Measurements from ENCODE around the gene SORCS2.
A peak's percentile ranks its signal among the peaks of the same experiment; 100 is the strongest.

SORCS2 gene

GRCh38 chr4:7248857-7249256 is 56.5 kb downstream of the SORCS2 start:
- no peak for DNase-seq

GRCh38 chr4:7251321-7251720 is 59.0 kb downstream of the SORCS2 start:
- no peak for DNase-seq

DNA sequence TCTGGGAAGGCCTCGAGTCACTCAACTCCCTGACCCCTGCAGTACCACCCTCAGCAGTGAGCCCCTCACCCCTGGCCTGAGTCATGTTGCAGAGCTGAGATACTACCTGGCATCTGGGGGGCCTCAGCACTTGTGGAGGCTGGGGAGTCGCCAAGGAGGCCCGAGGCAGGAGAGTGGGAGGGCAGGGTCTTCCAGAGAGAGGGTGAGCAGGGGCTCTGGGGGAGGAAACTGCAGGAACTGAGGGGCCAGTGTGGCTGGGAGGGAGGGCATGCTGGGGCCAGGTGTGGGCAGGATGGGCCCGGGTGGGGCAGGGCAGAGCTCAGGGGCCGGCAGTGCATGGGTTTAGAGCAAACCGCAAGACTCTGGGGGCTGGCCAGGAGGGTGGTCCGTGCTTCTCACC is 59.7 kb downstream of the SORCS2 start:
- no peak for DNase-seq

GRCh38 chr4:7252510-7253340 is 60.4 kb downstream of the SORCS2 start:
- no peak for DNase-seq

- DNase-seq: no peak
Observed at GRCh38 chr4:7253341-7253700, 61.0 kb downstream of the SORCS2 start.

GRCh38 chr4:7253837-7254236 is 61.5 kb downstream of the SORCS2 start:
- DNase-seq: no peak

DNA sequence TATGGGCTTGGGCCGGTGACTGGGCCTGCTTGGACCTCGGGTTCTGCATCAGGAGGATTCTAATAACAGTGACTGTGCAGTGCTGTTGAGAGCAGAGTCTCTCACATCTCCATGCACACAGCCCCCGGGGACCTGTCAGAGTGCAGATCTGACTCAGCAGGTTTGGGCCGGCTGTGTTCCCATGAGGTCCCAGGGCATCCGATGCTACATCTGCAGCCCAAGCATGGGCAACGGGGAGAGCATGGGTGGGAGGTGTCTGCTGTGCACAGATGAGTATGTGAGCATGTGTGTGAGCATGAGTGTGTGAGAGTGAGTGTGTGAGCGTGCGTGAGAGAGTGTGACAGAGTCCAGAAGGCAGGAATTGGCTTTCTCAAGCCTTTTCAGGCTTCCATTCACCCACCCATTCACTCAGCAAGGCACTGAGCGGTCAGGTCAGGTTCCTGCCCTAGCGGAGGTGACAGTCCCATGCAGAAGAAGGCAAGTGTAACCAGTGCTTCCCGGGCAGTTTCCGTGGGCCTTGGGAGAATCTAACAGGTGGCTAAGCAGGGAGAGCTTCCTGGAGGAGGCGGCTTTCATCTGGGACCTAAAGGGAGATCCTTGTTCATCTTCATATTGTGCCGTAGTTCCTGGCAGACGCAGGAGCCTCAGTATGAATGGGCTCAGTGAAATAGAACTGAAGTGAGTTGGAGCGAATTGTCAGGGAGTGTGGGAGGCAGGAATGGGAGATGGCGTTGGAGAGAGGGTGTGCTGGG is 62.6 kb downstream of the SORCS2 start:
- peak; percentile 68 for DNase-seq

GRCh38 chr4:7255488-7255881 is 63.1 kb downstream of the SORCS2 start:
- DNase-seq: peak; percentile 35

DNA sequence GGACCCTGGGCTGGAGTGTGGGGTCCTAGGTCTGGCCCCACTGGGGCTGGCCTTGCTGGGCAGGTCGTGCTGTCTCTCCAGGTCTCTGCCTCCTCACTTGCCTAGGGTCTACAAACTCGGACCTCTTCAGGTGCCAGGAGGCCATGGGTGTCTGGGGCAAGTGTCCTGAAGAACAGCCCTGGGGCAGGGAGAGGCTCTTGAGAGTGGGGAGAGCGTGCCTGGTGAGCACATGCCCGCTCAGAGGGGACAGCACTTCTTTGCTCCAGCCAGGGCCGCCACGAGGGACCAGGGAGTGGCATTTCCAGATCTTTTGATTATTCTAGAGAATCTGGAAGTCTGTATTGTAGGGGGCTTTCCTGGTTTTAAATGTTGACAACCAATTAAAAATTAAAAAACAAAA is 63.7 kb downstream of the SORCS2 start:
- DNase-seq: no peak

DNA sequence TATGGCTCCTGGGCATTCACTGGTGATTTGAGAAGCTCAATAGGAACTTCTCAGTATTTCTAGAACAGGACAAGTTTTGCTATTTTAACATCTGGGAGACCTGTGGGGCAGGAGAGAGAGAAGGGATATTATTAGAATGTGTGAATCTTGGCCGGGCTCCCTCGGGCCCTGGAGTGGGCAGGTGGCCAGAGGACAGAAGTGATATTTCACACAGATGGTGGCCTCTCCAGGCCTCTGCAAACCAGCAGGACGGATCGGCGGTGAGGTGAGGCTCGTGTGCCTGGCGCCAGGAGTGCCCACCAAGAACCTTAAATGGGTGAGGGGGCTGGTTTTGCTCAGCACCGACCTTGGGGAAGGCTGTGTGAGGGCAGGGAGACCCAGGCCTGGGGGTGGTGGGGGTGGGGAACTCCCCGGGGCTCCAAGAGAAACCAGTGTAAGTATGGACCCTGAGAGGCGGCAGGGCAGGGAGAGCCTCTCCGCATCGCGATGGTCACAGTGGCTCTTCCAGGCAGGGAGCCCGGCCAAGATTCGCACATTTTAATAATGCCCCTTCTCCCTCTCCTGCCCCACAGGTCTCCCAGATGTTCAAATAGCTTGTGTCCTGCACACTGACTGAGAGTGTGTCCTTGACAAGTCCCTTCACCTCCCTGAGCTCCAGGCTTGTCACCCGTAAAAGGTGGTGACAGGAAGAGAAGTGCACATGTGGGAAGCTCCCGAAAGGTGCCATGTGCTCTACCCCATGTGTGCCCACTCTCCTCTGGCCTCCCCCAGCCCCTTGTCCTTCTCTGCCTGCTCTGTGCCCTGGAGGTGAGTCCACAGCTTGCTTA is 64.9 kb downstream of the SORCS2 start:
- DNase-seq: no peak

DNA sequence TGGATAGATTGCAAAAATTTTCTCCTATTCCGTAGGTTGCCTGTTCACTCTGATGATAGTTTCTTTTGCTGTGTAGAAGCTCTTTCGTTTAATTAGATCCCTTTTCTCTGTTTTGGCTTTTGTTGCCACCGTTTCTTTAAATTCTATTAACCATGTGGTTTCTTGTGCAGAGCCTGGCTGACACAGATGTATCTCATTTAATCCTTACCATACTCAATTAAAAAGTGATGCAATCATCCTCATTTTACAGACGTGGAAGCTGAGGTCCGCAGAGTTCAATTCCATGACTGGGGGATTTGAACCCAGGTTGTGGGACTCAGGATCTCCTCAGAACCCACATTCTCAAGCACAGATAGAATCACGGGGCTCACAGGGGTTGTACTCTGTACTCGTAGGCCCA is 66.7 kb downstream of the SORCS2 start:
- no peak for DNase-seq

- no peak for DNase-seq
Observed at GRCh38 chr4:7260569-7260968, 68.2 kb downstream of the SORCS2 start.

DNA sequence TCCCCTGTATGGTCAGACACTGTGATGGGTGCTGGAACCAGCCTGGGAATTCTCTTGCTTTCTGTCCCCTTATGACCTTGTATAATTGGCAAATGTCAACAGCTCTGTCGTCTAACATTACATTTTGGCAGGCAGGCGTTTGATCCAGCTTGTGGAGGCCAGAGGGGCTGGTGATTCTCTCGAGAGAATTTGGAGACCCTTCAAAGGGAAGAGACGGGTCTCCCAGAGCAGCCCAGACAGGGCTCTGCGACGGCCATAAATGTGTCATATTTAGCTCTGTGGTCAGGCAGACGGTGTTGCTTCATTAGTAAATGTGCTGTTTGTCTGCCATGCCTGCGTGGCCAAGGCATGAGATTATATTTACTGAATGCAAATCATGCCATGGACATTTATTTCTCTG is 68.7 kb downstream of the SORCS2 start:
- DNase-seq: peak; percentile 32

GRCh38 chr4:7261536-7261935 is 69.2 kb downstream of the SORCS2 start:
- DNase-seq: no peak

DNA sequence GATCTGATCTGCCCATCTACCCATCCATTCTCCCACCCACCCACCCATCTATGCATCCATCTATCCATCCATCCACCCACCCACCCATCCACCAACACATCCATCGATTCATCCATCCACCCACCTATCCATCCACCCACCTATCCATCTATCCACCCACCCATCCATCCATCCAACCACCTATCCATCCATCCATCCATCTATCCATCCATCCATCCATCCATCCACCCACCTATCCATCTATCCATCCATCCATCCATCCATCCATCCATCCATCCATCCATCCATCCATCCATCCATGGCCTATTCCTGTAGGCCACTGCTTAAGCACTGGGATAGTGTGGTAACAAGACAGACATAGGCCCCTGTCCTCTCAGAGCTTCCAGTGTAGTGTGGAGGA is 69.8 kb downstream of the SORCS2 start:
- no peak for DNase-seq

DNA sequence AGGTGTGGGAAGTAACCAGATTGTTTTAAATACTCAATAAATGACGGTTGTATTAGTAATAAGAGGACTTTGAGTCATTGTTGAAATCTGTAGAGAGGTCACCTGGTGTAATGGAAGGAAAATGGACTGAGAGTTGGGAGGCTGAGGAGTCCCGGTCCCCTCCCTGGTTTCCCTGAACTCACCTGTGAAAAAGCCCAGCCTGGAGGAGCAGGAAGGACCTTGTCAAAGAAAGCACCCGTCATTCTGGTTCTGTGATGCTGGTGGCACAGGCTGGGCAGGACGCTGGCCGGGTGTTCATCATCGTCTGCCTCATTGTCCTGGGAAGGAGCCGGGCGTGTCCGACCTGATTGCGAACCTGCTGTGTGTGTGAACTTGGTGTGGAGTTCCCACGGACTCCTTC is 70.8 kb downstream of the SORCS2 start:
- no peak for DNase-seq

- DNase-seq: no peak
Observed at GRCh38 chr4:7264694-7265093, 72.4 kb downstream of the SORCS2 start.

DNA sequence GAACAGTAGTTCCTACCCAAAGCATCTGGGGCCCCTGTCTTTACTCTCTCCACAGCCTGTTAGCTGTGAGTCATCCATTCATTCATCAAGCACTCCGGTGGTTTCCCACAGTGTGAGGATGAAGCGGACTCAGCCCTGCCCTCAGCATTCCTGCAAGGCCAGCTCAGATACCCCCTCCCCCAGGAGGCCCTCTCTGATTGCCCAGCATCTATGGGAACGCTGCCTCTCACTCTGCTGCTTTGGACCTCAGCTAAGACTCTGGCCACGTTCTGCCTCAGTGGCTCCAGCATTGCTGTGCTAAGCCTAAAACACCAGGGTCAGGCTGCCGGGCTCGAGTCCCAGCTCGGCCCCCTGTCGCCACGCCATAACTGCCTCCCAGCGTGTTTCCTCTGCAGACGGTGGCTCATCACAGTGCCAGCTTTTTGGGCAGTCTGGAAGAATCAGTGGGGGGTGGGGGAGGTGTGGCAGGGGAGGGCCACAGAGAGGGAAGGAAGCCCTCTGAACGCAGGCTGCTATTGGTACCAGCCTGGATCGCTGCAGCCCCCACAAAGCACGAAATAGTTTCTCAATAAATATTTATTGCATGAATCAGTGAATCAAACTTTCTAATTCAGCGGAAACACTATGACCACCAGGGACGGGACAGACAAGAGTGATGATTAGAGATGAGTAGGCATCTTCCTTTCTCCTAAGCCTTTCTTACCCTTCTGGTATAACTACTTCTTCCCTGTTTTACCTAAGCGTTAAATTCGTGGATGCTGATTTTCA is 74.4 kb downstream of the SORCS2 start:
- no peak for DNase-seq

- DNase-seq: no peak
Observed at GRCh38 chr4:7267829-7268228, 75.5 kb downstream of the SORCS2 start.

GRCh38 chr4:7268941-7269340 is 76.6 kb downstream of the SORCS2 start:
- no peak for DNase-seq

GRCh38 chr4:7270121-7270520 is 77.8 kb downstream of the SORCS2 start:
- no peak for DNase-seq

GRCh38 chr4:7272404-7272803 is 80.1 kb downstream of the SORCS2 start:
- no peak for DNase-seq
